HFFc6 (cell line): ENCODE measurements around the gene CPED1. TPM values are rescaled to one million over a fixed set of nuclear protein-coding genes. Genes with fewer than 3 reads are reported as not detected.
"Not testable (repeated sequence)": the region's sequence is repeated elsewhere in the genome, so short reads cannot be mapped to it uniquely, and the experiment has no call there.

Experiments
- DNase-seq: peaks from one replicate; pipeline ENCODE4 v3.0.0-alpha.2; 2018
- H3K27ac Mint-ChIP-seq: 2 replicates; pipeline ENCODE4 v1.8.0; 2020; ENCODE audit warnings: mild to moderate bottlenecking, mixed read lengths
- H3K27me3 Mint-ChIP-seq: 2 replicates; pipeline ENCODE4 v1.8.0; 2021; ENCODE audit warnings: mild to moderate bottlenecking, moderate library complexity, mixed read lengths; ENCODE audit not compliant: insufficient read depth
- H3K36me3 Mint-ChIP-seq: 2 replicates; pipeline ENCODE4 v1.8.0; 2021; ENCODE audit warnings: low read depth, mixed read lengths
- H3K4me1 Mint-ChIP-seq: 2 replicates; pipeline ENCODE4 v1.8.0; 2020; ENCODE audit warnings: low read depth, mixed read lengths
- H3K4me3 Mint-ChIP-seq: 2 replicates; pipeline ENCODE4 v1.8.0; 2020; ENCODE audit warnings: mild to moderate bottlenecking, moderate library complexity, mixed read lengths
- H3K9me3 Mint-ChIP-seq: 2 replicates; pipeline ENCODE4 v1.8.0; 2020; ENCODE audit warnings: mild to moderate bottlenecking, mixed read lengths
- CTCF ChIP-seq: fragments of 200-600 bp; sonication (generic); IDR thresholded peaks from 2 replicates; pipeline ENCODE4 v1.5.0; 2021; ENCODE audit warnings: antibody characterized with exemption, mild to moderate bottlenecking
- total RNA-seq, 6 experiments: library from RNA; stranded (reverse); fragmentation: NEBNext Ultra II Directional; extraction: Animal tissue kit (Norgen Biotek cat#: 25700); gene quantifications; 2 replicates in 1 of 6; 3 replicates in 5 of 6; pipeline ENCODE4 v1.2.3, GENCODE V29; 2021

Gene CPED1
- total RNA-seq, 6 experiments from 2014 or later, result 85.0 to 112 (median 95.9) TPM

DNA sequence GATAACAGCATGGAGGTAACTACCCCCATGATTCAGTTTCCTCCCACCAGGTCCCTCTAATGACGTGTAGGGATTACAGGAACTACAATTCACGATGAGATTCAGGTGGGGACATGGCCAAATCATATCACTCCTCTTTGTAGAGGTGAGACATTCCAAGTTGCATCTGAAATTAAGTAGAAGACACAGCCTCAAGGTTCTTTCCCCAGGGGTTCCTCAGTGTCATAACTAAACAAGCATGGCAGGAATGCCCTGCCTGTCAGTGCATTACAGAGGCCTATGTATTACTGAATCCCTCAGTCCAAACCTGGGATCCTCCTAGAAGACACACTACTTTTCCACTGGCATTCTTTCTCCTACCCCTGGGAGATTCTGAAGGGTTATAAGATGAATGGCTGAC lies 297.7 kb downstream of the CPED1 start:
- peaks cover 45% of the 10 kb centered on the region for H3K4me1 Mint-ChIP-seq
- peaks cover 25% of the 10 kb centered on the region for H3K9me3 Mint-ChIP-seq
- no peak for DNase-seq
- H3K36me3 Mint-ChIP-seq, result peaks cover 68% of the 10 kb centered on the region
- TF ChIP-seq CTCF, result no peak
- H3K27me3 Mint-ChIP-seq, result peaks cover 3% of the 10 kb centered on the region
- H3K4me3 Mint-ChIP-seq, result no peak overlapping the region
- H3K27ac Mint-ChIP-seq, result peak overlapping the region; percentile 84

DNA sequence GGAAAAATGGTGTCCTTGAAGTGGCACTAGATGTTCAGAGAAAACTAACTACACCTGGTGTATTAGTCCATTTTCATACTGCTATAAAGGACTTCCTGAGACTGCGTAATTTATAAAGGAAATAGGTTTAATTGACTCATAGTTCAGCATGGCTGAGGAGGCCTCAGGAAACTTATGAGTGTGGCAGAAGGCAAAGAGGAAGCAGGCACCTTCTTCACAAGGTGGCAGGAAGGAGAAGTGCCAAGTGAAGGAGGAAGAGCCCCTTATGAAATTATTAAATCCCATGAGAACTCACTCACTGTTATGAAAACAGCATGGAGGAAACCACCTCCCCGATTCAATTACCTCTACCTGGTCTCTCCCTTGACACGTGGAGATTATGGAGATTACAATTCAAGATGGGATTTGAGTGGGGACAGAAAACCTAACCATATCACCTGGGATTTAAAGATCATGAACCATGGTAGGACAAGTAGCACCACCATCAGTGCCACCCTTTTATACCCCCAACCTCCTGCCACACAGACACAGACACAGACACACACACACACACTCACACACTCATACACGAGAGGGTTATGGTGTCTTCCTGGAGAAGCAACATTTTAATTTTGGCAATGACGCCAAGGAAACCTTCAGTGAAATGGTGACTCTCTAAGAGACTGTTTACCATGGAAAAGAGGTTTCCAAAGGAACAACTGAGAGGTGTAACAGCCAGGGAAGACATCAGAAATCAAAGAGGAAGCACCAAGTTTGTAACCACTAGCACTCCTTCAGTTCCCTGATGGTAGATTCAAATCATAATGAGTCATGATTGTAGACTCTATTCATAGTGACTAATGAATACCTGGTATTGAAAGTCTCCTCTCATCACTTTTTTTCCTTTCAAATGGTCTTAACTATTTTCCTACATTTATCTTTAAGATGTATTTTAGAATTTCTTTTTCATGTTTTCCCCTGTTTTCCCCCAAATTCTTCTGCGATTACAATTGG lies 298.5 kb downstream of the CPED1 start:
- TF ChIP-seq CTCF, result no peak
- peak; percentile 58 for DNase-seq
- peaks cover 3% of the 10 kb centered on the region for H3K27me3 Mint-ChIP-seq
- H3K4me1 Mint-ChIP-seq, result peaks cover 36% of the 10 kb centered on the region
- H3K36me3 Mint-ChIP-seq, result peaks cover 71% of the 10 kb centered on the region
- H3K27ac Mint-ChIP-seq, result peak overlapping the region; percentile 84
- H3K4me3 Mint-ChIP-seq, result no peak overlapping the region; the same call in 1 of the 2 replicates
- H3K9me3 Mint-ChIP-seq, result peaks cover 25% of the 10 kb centered on the region

DNA sequence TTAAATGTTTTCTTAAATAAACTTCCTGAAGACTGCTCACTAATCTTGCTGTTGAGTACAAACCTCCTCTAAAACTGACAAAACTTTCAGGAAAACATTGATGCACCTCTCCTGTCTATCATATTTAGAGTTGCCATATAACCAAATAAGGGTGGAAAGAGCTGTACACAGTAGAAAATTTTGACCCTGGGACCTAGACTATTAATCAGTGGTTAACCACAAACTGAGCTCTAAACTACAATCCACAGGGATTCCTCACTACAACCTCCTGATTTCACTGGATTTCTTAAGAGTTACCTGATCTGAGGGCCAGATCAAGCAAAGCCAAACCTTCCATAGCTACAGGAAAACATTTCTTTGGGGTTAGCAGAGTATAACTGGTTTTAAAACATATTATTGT lies 300.4 kb downstream of the CPED1 start:
- H3K4me1 Mint-ChIP-seq, result peaks cover 38% of the 10 kb centered on the region

GRCh38 chr7:121289930-121290329 lies 301.4 kb downstream of the CPED1 start:
- not testable (repeated sequence) for H3K9me3 Mint-ChIP-seq, H3K4me3 Mint-ChIP-seq, H3K27me3 Mint-ChIP-seq, DNase-seq, H3K27ac Mint-ChIP-seq
- peaks cover 75% of the 10 kb centered on the region for H3K36me3 Mint-ChIP-seq
- H3K4me1 Mint-ChIP-seq, result peaks cover 48% of the 10 kb centered on the region

More for the DNA sequence above, 300.4 kb downstream of the CPED1 start:
- peaks cover 20% of the 10 kb centered on the region for H3K9me3 Mint-ChIP-seq
- H3K27ac Mint-ChIP-seq, result peak overlapping the region; percentile 31
- DNase-seq, result peak; percentile 76
- peaks cover 3% of the 10 kb centered on the region for H3K27me3 Mint-ChIP-seq
- H3K36me3 Mint-ChIP-seq, result peaks cover 75% of the 10 kb centered on the region
- 0 out of 2 replicates have a peak overlapping the region, but pooled peaks have one; percentile 1 for H3K4me3 Mint-ChIP-seq
- no peak for TF ChIP-seq CTCF

GRCh38 chr7:121294448-121294992 lies 306.0 kb downstream of the CPED1 start:
- peaks cover 66% of the 10 kb centered on the region for H3K36me3 Mint-ChIP-seq
- no peak overlapping the region for H3K27ac Mint-ChIP-seq
- H3K4me3 Mint-ChIP-seq, result no peak overlapping the region
- TF ChIP-seq CTCF, result no peak
- no peaks in the 10 kb centered on the region; the same call in 1 of the 2 replicates for H3K27me3 Mint-ChIP-seq
- H3K9me3 Mint-ChIP-seq, result no peaks in the 10 kb centered on the region; the same call in 1 of the 2 replicates
- DNase-seq, result no peak
- H3K4me1 Mint-ChIP-seq, result peaks cover 32% of the 10 kb centered on the region

DNA sequence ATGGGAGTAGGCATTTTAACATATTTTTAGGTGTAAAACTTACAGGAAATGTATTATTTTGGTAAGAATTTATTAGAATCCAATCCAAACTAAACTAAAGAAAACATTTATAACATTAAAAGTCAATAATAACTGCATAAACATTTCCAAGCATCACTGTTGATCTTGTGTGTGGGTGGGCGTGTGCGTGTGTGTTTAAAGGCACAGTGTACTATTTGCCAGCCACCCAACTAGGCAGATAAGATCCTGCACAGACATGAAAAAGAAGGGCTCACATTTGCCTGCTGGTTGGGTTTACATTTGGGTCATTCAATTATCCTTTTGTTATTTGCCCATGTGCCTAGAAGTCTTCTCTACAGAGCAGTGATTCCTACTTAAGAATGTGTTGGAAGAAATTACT lies 309.3 kb downstream of the CPED1 start:
- no peaks in the 10 kb centered on the region; the same call in 1 of the 2 replicates for H3K27me3 Mint-ChIP-seq
- no peak overlapping the region for H3K4me3 Mint-ChIP-seq
- TF ChIP-seq CTCF, result no peak
- H3K27ac Mint-ChIP-seq, result no peak overlapping the region
- no peaks in the 10 kb centered on the region for H3K9me3 Mint-ChIP-seq
- peaks cover 42% of the 10 kb centered on the region for H3K36me3 Mint-ChIP-seq
- peaks cover 61% of the 10 kb centered on the region for H3K4me1 Mint-ChIP-seq
- no peak for DNase-seq
